Activated CD4-positive, CD25-positive, alpha-beta regulatory T cell treated with anti-CD3 and anti-CD28 coated beads, Interleukin-2, amount 50 U/mL, for 16 hours (primary cell): ENCODE measurements around the gene ARMC5.
"Not testable (repeated sequence)": the region's sequence is repeated elsewhere in the genome, so short reads cannot be mapped to it uniquely, and the experiment has no call there.

Source experiments
- DNase-seq: peaks from one replicate; pipeline ENCODE4 v3.0.0-alpha.2; 2020; ENCODE audit warnings: low read depth, low spot score

Gene ARMC5

GRCh38 chr16:31458844-31459686, at the start of gene ARMC5:
Gene ARMC5 (plus strand): TSS chr16:31459501. CDS start chr16:31459525, 24 bp downstream.
- DNase-seq = peak; percentile 92

DNA sequence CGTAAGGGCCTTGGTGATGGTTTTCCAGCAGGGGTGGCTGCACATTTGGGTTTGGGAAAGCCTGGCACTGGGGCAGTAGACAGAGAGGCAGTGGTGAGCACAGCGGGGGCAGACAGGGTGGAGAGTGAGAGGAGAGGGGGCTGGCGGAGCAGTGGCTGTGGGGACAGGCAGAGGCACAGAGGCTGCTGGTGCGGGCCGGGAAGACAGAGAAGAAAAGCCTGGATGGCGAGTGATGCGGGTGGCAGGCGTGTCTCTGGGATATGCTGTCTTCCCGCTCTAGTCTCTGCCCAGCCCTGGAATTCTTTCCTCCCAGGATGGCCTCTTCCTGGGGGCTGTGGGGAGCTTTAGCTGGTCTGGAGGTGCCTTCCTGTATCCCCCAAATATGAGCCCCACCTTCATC, 49.2 kb upstream of the ARMC5 start:
- no peak for DNase-seq

DNA sequence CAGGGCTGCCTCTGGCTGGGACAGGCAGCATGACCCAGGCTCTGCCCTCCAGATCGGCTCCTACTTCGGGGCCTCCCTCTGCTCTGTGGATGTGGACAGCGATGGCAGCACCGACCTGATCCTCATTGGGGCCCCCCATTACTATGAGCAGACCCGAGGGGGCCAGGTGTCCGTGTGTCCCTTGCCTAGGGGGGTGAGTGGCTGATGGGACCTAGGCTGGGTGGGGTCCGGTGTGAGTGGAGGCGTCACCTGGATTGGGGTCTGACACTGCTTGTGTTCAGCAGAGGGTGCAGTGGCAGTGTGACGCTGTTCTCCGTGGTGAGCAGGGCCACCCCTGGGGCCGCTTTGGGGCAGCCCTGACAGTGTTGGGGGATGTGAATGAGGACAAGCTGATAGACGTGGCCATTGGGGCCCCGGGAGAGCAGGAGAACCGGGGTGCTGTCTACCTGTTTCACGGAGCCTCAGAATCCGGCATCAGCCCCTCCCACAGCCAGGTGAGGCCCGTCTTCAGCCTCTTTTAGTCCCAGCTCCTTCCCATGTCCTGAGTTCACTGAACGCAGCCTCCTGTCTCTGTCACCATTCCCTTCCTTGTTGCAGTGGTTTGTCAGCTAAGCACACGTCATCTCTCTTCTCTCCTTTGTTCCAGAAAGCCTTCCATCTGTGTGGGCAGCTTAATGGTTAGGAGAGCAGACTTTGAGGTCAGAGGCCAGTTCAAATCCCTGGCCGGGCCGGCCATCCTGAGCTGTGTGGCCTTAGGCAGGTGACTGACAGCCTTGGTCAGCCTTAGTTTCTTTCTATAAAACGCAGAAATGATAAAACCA, 48.1 kb upstream of the ARMC5 start:
- DNase-seq = no peak

DNA sequence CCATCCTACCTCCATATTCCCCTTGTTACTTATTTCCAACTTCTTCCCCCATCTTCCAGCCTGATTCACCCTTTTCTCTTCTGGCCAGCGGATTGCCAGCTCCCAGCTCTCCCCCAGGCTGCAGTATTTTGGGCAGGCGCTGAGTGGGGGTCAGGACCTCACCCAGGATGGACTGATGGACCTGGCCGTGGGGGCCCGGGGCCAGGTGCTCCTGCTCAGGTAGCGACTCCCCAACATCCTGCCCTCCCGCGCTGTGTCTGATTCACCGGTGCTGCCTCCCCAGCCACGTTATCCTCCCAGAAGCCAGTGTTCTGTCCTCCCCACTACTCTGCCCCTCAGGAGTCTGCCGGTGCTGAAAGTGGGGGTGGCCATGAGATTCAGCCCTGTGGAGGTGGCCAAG, 46.6 kb upstream of the ARMC5 start:
- no peak for DNase-seq

DNA sequence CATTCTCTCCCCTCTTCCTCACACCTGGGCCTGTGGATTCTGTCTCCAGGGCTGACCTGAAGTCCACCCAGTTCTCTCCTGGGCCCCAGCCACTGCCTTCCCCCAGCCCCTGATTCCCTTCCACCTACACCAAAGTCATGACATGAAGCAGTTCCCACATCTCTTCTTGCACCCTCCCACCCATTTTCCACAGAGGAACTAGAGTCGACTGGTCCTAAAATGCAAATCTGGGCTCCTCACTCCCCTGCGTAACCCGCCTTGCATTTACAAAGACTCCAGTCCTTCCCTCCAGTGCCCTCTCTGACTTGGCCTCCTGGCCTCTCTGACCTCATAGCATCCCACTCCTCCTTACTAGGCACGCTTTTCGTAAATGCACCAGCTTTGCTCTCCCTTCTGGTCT, 45.9 kb upstream of the ARMC5 start:
- DNase-seq = no peak

DNA sequence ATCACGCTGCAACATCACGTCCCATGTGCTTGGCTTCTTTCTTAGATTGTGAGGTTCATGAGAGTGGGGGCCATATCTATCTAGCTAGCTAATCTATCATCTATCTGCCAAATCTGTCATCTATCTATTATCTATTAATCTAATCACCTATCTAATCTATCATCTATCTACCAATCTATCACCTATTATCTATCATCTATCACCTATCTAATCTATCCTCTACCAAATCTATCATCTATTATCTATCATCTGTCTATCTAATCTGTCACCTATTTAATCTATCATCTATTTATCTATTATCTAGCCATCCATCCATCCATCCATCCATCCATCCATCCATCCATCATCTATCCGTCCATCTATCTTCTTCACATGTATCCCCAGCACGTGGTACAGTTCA, 45.4 kb upstream of the ARMC5 start:
- DNase-seq = no peak

- DNase-seq = no peak
Measured at GRCh38 chr16:31414706-31415105, 44.6 kb upstream of the ARMC5 start.

GRCh38 chr16:31416371-31416770, 42.9 kb upstream of the ARMC5 start:
- no peak for DNase-seq

GRCh38 chr16:31417036-31417435, 42.3 kb upstream of the ARMC5 start:
- DNase-seq = not testable (repeated sequence)

- DNase-seq = no peak
Measured at GRCh38 chr16:31417916-31418315, 41.4 kb upstream of the ARMC5 start.

DNA sequence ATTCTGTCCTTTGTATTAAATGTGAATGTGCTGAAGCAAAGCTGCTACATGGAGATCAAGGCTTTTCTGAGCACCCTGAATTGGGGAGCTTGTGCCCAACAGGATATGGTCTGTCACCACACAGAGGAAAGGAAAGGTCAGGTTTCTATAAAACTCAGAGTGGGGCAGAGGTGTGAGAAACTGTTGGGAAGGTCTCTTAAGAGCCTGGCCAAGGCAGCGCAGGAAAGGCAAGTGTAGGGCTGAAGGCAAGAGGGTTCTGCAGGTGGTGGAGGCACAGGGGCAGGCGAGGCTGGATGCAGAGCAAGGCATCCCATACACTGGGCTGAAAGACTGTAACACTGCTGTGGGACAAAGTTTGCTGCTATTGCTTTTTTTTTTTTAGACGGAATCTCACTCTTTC, 39.3 kb upstream of the ARMC5 start:
- no peak for DNase-seq

DNA sequence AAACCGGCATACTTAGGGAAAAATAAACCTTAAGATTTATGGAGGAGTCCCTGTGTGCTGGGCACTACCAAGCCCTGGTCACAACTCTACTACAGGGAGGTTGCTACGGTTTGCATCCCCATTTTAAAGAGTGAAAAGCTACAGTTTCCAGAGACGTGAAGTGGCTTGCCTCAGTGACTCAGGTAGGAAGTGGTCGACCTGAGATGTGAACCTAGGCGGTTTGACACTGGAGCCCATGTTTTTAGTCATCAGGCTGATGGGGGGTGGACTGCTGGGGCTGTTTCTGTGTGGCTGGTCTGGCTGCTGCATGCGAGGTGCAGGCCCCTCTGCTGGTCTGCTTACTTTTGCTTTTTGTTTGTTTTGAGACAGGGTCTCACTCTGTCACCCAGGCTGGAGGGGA, 37.7 kb upstream of the ARMC5 start:
- DNase-seq = no peak

DNA sequence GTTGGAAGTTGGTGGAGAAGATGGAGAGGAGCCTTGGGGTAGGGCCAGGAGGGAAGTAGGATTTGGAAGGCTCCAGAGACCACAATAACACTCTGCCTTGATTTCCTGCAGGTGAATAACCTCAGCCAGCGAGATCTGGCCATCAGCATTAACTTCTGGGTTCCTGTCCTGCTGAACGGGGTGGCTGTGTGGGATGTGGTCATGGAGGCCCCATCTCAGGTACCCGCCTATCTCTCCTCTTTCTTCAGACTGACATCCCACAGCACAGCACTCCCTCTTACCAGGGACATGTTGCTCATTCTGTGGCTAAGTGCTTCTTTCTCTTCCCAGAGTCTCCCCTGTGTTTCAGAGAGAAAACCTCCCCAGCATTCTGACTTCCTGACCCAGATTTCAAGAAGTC, 36.1 kb upstream of the ARMC5 start:
- DNase-seq = no peak

DNA sequence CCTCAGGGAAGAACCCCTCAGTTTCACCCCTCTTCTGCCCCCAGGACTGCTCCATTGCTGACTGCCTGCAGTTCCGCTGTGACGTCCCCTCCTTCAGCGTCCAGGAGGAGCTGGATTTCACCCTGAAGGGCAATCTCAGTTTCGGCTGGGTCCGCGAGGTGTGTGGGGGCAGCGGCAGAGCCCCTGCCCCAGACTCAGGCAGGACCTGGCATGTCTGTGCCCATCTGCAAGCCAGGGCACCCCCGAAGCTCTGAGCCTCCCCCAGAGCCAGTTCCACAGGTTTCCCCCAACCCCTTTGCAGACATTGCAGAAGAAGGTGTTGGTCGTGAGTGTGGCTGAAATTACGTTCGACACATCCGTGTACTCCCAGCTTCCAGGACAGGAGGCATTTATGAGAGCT, 35.5 kb upstream of the ARMC5 start:
- DNase-seq = no peak

DNA sequence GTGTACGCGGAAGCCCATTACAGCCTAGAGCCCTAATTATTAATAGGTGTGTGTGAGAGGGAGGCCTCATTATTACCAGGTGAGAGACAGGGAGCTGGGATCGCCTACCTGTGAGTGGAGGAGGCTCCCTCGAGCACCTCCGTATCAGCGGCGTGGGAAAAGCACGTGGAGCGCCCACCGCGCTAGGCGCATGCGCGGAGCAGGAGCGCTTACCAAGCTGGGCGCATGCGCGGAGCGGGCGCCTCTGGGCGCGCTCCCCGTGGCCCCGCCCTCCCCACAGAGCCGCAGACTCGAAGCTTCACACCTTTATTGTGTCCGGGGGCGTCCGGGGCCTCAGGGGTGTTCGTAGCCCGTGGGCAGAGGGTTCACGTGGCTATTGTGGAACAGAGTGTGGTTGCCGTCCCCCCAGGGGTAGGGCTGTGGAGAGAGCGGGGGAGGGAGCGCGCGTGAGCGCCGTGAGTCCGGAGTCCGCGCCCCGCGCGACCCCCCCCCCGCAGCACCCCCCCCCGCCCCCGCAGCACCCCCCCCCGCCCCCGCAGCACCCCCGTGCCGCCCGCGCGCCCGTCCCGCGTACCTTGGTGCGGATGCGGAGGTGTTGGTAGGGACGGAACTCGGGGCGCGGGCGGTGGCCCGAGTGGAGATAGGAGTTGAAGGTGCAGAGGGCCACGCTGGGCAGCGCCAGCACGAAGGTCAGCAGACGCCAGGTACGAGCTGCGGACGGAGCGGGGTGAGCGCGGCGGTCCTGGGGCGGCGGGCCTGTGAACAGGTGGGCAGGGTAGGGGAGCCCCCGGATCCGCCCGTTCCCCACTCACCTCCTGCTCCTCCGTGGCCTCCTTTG, 31.6 kb upstream of the ARMC5 start:
- peak; percentile 20 for DNase-seq

GRCh38 chr16:31428279-31428597, 31.1 kb upstream of the ARMC5 start, which contains the start of gene COX6A2:
Gene COX6A2 (minus strand): TSS chr16:31428360. CDS start chr16:31428325, 35 bp downstream.
- no peak for DNase-seq

DNA sequence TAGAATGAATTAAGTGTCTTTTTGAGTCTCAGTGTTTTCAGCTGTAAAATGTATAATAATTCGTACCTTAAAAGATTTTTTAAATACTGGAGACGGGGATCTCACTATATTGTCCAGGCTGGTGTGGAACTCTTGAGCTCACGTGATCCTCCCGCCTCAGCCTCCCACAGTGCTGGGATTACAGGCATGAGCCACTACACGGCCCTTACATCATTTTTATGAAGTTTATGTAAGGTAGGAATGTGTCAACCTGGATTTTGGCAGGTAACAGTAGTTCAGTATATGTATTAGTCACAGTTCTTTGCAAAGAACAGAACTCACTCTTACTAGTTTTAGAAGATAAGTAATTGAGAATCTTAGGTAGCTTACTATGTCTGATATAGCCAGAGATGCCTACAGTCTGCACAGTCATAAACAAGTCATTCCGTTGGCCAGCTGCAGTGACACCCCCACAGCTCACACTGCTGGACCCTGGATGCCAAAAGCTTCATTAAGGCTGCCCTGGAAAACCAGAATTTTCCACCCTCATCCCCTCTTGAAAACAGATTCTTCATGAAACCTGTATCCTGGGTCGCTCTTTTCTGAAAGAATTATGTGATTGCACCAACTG, 30.6 kb upstream of the ARMC5 start:
- no peak for DNase-seq

DNA sequence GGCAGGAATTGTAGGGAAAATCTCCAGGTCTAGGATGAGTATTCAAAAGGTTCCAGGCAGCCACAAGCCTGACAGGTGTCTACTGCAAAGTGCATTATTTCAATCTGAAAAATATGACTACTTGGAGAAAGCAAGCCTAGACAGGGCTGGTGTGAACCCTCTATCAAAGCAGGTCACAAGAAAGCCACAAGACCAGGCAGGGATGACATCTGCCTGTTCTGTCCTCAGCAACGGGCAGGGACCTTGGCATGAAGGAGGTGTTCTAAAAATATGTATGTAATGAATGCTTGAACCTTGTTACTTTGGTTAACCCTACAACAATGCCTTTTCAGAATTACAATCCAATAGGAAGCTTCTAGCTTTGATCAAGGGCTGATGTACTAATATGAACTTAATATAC, 30.0 kb upstream of the ARMC5 start:
- DNase-seq = no peak

- no peak for DNase-seq
Measured at GRCh38 chr16:31429796-31430195, 29.5 kb upstream of the ARMC5 start.

DNA sequence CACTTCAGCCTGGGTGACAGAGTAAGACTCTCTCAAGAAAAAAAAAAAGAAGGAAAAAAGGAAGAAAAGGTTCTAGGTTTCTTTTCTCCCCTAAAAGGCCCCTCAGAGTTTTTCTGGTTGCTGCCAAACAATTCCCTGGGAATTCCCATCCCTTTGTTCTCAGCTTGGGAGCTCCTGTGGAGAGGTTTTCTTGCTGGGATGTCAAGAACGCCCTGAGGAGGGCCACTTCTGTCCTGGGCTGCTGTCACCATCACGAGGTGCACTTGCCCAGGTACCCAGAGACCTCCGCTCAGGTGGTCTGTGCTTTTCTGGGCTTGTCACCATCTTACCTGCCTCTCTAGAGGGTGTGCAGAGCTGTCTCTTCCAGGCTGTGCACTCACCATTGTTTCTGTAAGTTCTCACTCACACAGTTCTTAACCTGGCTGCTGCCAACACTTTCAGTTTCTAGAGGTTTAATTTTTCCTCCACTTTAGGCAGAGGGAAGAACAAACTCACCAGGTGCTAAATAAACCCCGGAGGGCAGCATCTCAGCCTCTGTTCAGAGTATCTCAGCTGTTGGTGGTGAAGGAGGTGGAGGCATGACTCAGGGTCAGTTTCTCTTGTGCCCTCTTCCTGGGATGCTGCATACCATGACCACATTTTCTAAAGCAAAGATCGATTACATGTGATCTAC, 28.8 kb upstream of the ARMC5 start:
- DNase-seq = no peak
